Measurements from ENCODE around the gene INHA. TPM values are rescaled to one million over a fixed set of nuclear protein-coding genes. Genes with fewer than 3 reads are reported as not detected.

The INHA gene
- total and polyA plus RNA-seq, 4 donors, result 0.47 to 0.98 (median 0.58) TPM; not detected in 1

DNA sequence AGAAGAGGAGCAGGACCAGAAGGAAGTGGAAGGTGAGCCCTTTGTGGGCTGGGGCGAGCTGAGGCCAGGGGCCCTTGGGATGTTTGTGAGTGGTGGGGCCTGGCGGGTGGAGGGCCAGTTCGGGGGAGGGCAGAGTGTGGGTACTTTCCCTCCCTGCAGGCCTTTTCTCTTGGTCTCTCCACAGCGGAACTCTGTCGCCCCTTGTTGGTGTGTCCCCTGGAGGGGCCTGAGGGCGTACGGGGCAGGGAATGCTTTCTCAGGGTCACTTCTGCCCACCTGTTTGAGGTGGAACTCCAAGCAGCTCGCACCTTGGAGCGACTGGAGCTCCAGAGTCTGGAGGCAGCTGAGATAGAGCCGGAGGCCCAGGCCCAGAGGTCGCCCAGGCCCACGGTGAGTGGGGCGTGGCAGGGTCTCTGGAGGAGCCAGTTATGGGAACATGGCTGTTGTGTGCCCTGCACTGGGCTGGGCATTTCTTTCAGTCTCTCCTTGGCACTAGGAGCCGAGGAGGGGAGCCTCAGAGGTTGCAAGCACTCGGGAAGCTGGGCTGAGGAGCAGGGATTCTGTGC is 36.4 kb downstream of the INHA start:
- DNase-seq (no peak), ATAC-seq (ENCODE audit: insufficient read depth, low FRiP score) (no peak)
- TF ChIP-seq, protein P1, sequence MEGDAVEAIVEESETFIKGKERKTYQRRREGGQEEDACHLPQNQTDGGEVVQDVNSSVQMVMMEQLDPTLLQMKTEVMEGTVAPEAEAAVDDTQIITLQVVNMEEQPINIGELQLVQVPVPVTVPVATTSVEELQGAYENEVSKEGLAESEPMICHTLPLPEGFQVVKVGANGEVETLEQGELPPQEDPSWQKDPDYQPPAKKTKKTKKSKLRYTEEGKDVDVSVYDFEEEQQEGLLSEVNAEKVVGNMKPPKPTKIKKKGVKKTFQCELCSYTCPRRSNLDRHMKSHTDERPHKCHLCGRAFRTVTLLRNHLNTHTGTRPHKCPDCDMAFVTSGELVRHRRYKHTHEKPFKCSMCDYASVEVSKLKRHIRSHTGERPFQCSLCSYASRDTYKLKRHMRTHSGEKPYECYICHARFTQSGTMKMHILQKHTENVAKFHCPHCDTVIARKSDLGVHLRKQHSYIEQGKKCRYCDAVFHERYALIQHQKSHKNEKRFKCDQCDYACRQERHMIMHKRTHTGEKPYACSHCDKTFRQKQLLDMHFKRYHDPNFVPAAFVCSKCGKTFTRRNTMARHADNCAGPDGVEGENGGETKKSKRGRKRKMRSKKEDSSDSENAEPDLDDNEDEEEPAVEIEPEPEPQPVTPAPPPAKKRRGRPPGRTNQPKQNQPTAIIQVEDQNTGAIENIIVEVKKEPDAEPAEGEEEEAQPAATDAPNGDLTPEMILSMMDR (IDR thresholded peaks at IDR 0.05; ENCODE audit: control extremely low read depth, extremely low read depth), result no peak
- Histone ChIP-seq H3K27ac (ENCODE audit: low read depth in 1 of 2, low read length in 1 of 2) (no peak overlapping the region), H3K27me3 (ENCODE audit: control insufficient read depth in 3 of 3, insufficient read depth in 3 of 3, low read length in 2 of 3) (no peaks in the 10 kb centered on the region), H3K4me3 (no peak overlapping the region), H3K4me1 (ENCODE audit: control insufficient read depth in 5 of 5, insufficient read depth in 5 of 5, low read length in 5 of 5) (no peaks in the 10 kb centered on the region), H3K9ac (ENCODE audit: insufficient read depth in 1 of 2, low read length in 2 of 2) (no peak overlapping the region), H3K9me3 (ENCODE audit: control insufficient read depth in 4 of 4, insufficient read depth in 3 of 4, low read length in 3 of 4) (no peaks in the 10 kb centered on the region), H3K36me3 (ENCODE audit: control insufficient read depth in 4 of 4, insufficient read depth in 4 of 4, low read length in 4 of 4) (peaks cover 4 to 59% (median 29%) of the 10 kb centered on the region in 4 donors)
- WGBS, 2 donors, result 82 to 95% methylated on average over 14 to 15 of the region's 15 CpGs

DNA sequence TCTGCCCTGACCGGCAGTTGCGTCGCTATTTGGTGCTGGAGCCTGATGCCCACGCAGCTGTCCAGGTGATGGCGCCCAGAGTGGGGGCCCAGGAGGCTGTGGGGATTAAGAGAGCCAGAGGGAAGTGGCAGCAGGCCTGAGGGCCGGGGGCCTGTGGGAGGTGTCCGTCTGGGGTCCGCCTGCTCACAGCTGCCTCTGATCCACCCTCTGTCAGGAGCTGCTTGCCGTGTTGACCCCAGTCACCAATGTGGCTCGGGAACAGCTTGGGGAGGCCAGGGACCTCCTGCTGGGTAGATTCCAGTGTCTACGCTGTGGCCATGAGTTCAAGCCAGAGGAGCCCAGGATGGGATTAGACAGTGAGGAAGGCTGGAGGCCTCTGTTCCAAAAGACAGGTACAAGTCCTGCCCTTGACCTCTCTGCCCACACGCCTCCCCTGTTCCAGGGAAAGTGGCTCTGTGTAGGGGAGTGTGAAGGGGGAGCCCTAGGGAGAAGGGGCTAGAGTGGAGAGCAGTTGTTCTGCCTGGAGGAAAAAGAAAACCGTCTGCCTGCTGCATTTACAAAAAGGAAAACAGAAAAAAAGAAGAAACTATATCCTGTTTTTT is 37.1 kb downstream of the INHA start:
- Histone ChIP-seq H3K9me3 (ENCODE audit: control insufficient read depth in 4 of 4, insufficient read depth in 3 of 4, low read length in 3 of 4) (no peaks in the 10 kb centered on the region), H3K4me1 (ENCODE audit: control insufficient read depth in 5 of 5, insufficient read depth in 5 of 5, low read length in 5 of 5) (no peaks in the 10 kb centered on the region), H3K27ac (ENCODE audit: low read depth in 1 of 2, low read length in 1 of 2) (peak overlapping the region in 1 of 2 donors; percentile 25), H3K36me3 (ENCODE audit: control insufficient read depth in 4 of 4, insufficient read depth in 4 of 4, low read length in 4 of 4) (peaks cover 4 to 63% (median 28%) of the 10 kb centered on the region in 4 donors), H3K27me3 (ENCODE audit: control insufficient read depth in 3 of 3, insufficient read depth in 3 of 3, low read length in 2 of 3) (no peaks in the 10 kb centered on the region), H3K9ac (ENCODE audit: insufficient read depth in 1 of 2, low read length in 2 of 2) (no peak overlapping the region), H3K4me3 (no peak overlapping the region)
- TF ChIP-seq, protein P1 (IDR thresholded peaks at IDR 0.05; ENCODE audit: control extremely low read depth, extremely low read depth), result no peak
- WGBS, 2 donors, result 88 to 94% methylated on average over 13 of the region's 13 CpGs
- ATAC-seq (ENCODE audit: insufficient read depth, low FRiP score) (no peak), DNase-seq (no peak)

DNA sequence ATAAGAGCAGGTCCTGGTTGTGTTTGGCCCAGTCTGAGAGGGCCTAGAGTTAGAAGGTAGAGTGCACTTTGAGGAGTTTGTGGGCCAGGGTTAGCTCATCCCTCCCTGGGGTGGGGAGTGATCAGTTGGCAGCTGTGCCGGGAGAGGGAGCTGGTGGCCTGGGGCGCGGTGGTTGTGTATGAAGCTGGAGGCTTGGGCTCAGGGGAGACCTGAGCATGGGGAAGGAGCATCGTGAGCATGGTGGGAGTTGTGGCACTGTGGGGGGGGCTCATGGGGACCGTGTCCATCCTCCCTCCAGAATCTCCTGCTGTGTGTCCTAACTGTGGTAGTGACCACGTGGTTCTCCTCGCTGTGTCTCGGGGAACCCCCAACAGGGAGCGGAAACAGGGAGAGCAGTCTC is 39.2 kb downstream of the INHA start:
- Histone ChIP-seq H3K4me1 (ENCODE audit: control insufficient read depth in 5 of 5, insufficient read depth in 5 of 5, low read length in 5 of 5) (no peaks in the 10 kb centered on the region), H3K27ac (ENCODE audit: low read depth in 1 of 2, low read length in 1 of 2) (no peak overlapping the region), H3K27me3 (ENCODE audit: control insufficient read depth in 3 of 3, insufficient read depth in 3 of 3, low read length in 2 of 3) (no peaks in the 10 kb centered on the region), H3K9me3 (ENCODE audit: control insufficient read depth in 4 of 4, insufficient read depth in 3 of 4, low read length in 3 of 4) (no peaks in the 10 kb centered on the region), H3K9ac (ENCODE audit: insufficient read depth in 1 of 2, low read length in 2 of 2) (no peak overlapping the region), H3K36me3 (ENCODE audit: control insufficient read depth in 4 of 4, insufficient read depth in 4 of 4, low read length in 4 of 4) (peaks cover 0 to 70% (median 35%) of the 10 kb centered on the region in 4 donors), H3K4me3 (no peak overlapping the region)
- ATAC-seq (ENCODE audit: insufficient read depth, low FRiP score) (no peak), DNase-seq (no peak)
- TF ChIP-seq, protein P1 (IDR thresholded peaks at IDR 0.05; ENCODE audit: control extremely low read depth, extremely low read depth), result no peak
- 95 to 97% methylated on average over 9 of the region's 9 CpGs for WGBS, 2 donors
